HL-60 (cell line): Measurements from ENCODE around the gene TMTC1.

Source experiments
- CTCF ChIP-seq: IDR thresholded peaks from one replicate; pipeline ENCODE4 v1.5.1; 2011; ENCODE audit warnings: low read length, control low read depth, inconsistent platforms; ENCODE audit not compliant: insufficient read depth
- GABPA ChIP-seq: IDR thresholded peaks from 2 replicates; pipeline ENCODE4 v1.6.1; 2012; ENCODE audit warnings: low read depth
- POLR2AphosphoS5 ChIP-seq: IDR thresholded peaks from 2 replicates; pipeline ENCODE4 v1.6.1; 2012; ENCODE audit warnings: low read depth
- REST ChIP-seq: IDR thresholded peaks from 2 replicates; pipeline ENCODE4 v1.6.1; 2012; ENCODE audit warnings: low read depth; ENCODE audit not compliant: insufficient replicate concordance
- SPI1 ChIP-seq: IDR thresholded peaks from 2 replicates; pipeline ENCODE4 v1.6.1; 2012; ENCODE audit warnings: low read depth, mild to moderate bottlenecking, borderline replicate concordance

GRCh38 chr12:29709054-29709453 lies 74.7 kb downstream of the TMTC1 start:
- TF ChIP-seq CTCF (no peak), POLR2AphosphoS5 (no peak), REST (no peak), GABPA (no peak), SPI1 (no peak)
